ENCODE measurements around the gene MAPK10. TPM values are rescaled to one million over a fixed set of nuclear protein-coding genes. Genes with fewer than 3 reads are reported as not detected.
"Not testable (repeated sequence)": the region's sequence is repeated elsewhere in the genome, so short reads cannot be mapped to it uniquely, and the experiment has no call there.

Gene MAPK10
- total RNA-seq, 1 experiment from 2014 or later: 0.79 TPM

- Histone ChIP-seq H3K4me3 (ENCODE audit: low read depth, low read length) (no peak overlapping the region), H3K27me3 (replicated peaks; ENCODE audit: control insufficient read depth, insufficient read depth, low read length) (no peaks in the 10 kb centered on the region; the same call in 1 of the 2 replicates), H3K4me1 (no peaks in the 10 kb centered on the region), H3K9me3 (no peaks in the 10 kb centered on the region), H3K36me3 (ENCODE audit: control insufficient read depth, insufficient read depth, low read length) (no peaks in the 10 kb centered on the region)
- intact Hi-C loops (cut with micrococcal nuclease; ENCODE audit: unreplicated experiment): no loop called here
- Mint-ChIP-seq H3K36me3 (ENCODE audit: insufficient read depth, unreplicated experiment) (no peaks in the 10 kb centered on the region), H3K27me3 (ENCODE audit: insufficient read depth, unreplicated experiment) (peaks cover 10% of the 10 kb centered on the region), H3K4me1 (ENCODE audit: low read depth, unreplicated experiment) (no peaks in the 10 kb centered on the region), H3K9me3 (ENCODE audit: unreplicated experiment) (no peaks in the 10 kb centered on the region), H3K27ac (ENCODE audit: unreplicated experiment) (no peak overlapping the region), H3K4me3 (ENCODE audit: unreplicated experiment) (no peak overlapping the region)
- no peak for DNase-seq
- BruUV-seq (replicated peaks): no TSS peak
- CTCF ChIA-PET: no interaction called here
- POLR2A ChIA-PET: no interaction called here
- TF ChIP-seq CTCF (IDR thresholded peaks at IDR 0.05; ENCODE audit: insufficient read depth in 1 of 2, low read depth in 1 of 2, low read length in 1 of 2, severe bottlenecking in 1 of 2, unreplicated experiment in 1 of 2): no peak
These were observed 327.3 kb downstream of the MAPK10 start for GRCh38 chr4:86032476-86033022.

- H3K27me3 Mint-ChIP-seq (ENCODE audit: insufficient read depth, unreplicated experiment): peaks cover 10% of the 10 kb centered on the region
- BruUV-seq (replicated peaks): no TSS peak
- ChIA-PET POLR2A (no interaction called here), CTCF (no interaction called here)
- H3K4me1 Mint-ChIP-seq (ENCODE audit: low read depth, unreplicated experiment): no peaks in the 10 kb centered on the region
- H3K9me3 Mint-ChIP-seq (ENCODE audit: unreplicated experiment): no peaks in the 10 kb centered on the region
- no peak overlapping the region for H3K4me3 Mint-ChIP-seq (ENCODE audit: unreplicated experiment)
- no peaks in the 10 kb centered on the region; the same call in 1 of the 2 replicates for H3K27me3 ChIP-seq (replicated peaks; ENCODE audit: control insufficient read depth, insufficient read depth, low read length)
- H3K27ac Mint-ChIP-seq (ENCODE audit: unreplicated experiment): no peak overlapping the region
- H3K9me3 ChIP-seq: no peaks in the 10 kb centered on the region
- no peak for DNase-seq
- H3K36me3 ChIP-seq (ENCODE audit: control insufficient read depth, insufficient read depth, low read length): no peaks in the 10 kb centered on the region
- intact Hi-C loops (cut with micrococcal nuclease; ENCODE audit: unreplicated experiment): no loop called here
- no peak overlapping the region for H3K4me3 ChIP-seq (ENCODE audit: low read depth, low read length)
- no peaks in the 10 kb centered on the region for H3K4me1 ChIP-seq
- TF ChIP-seq CTCF (IDR thresholded peaks at IDR 0.05; ENCODE audit: insufficient read depth in 1 of 2, low read depth in 1 of 2, low read length in 1 of 2, severe bottlenecking in 1 of 2, unreplicated experiment in 1 of 2): no peak
- H3K36me3 Mint-ChIP-seq (ENCODE audit: insufficient read depth, unreplicated experiment): no peaks in the 10 kb centered on the region
These were observed 327.9 kb downstream of the MAPK10 start for GRCh38 chr4:86031927-86032326.

- intact Hi-C loops (cut with micrococcal nuclease; ENCODE audit: unreplicated experiment): no loop called here
- Histone ChIP-seq H3K36me3 (ENCODE audit: control insufficient read depth, insufficient read depth, low read length) (no peaks in the 10 kb centered on the region), H3K9me3 (no peaks in the 10 kb centered on the region), H3K27me3 (replicated peaks; ENCODE audit: control insufficient read depth, insufficient read depth, low read length) (no peaks in the 10 kb centered on the region; the same call in 1 of the 2 replicates), H3K4me1 (no peaks in the 10 kb centered on the region), H3K4me3 (ENCODE audit: low read depth, low read length) (no peak overlapping the region)
- Mint-ChIP-seq H3K4me3 (ENCODE audit: unreplicated experiment) (no peak overlapping the region), H3K36me3 (ENCODE audit: insufficient read depth, unreplicated experiment) (no peaks in the 10 kb centered on the region), H3K9me3 (ENCODE audit: unreplicated experiment) (peaks cover 9% of the 10 kb centered on the region), H3K27me3 (ENCODE audit: insufficient read depth, unreplicated experiment) (peaks cover 4% of the 10 kb centered on the region), H3K27ac (ENCODE audit: unreplicated experiment) (no peak overlapping the region), H3K4me1 (ENCODE audit: low read depth, unreplicated experiment) (no peaks in the 10 kb centered on the region)
- no peak for DNase-seq
- no peak for TF ChIP-seq CTCF (IDR thresholded peaks at IDR 0.05; ENCODE audit: insufficient read depth in 1 of 2, low read depth in 1 of 2, low read length in 1 of 2, severe bottlenecking in 1 of 2, unreplicated experiment in 1 of 2)
- BruUV-seq (replicated peaks): no TSS peak
- ChIA-PET CTCF (no interaction called here), POLR2A (no interaction called here)
These were observed 333.1 kb downstream of the MAPK10 start for GRCh38 chr4:86026720-86027119.

GRCh38 chr4:86021671-86022070 lies 338.2 kb downstream of the MAPK10 start:
- H3K4me1 ChIP-seq; H3K9me3 Mint-ChIP-seq (ENCODE audit: unreplicated experiment); H3K36me3 ChIP-seq (ENCODE audit: control insufficient read depth, insufficient read depth, low read length); H3K27ac Mint-ChIP-seq (ENCODE audit: unreplicated experiment); H3K27me3 ChIP-seq (replicated peaks; ENCODE audit: control insufficient read depth, insufficient read depth, low read length); H3K27me3 Mint-ChIP-seq (ENCODE audit: insufficient read depth, unreplicated experiment); intact Hi-C loops (cut with micrococcal nuclease; ENCODE audit: unreplicated experiment); BruUV-seq (replicated peaks); H3K36me3 Mint-ChIP-seq (ENCODE audit: insufficient read depth, unreplicated experiment); H3K4me3 ChIP-seq (ENCODE audit: low read depth, low read length); H3K9me3 ChIP-seq; CTCF ChIA-PET; POLR2A ChIA-PET; H3K4me3 Mint-ChIP-seq (ENCODE audit: unreplicated experiment); H3K4me1 Mint-ChIP-seq (ENCODE audit: low read depth, unreplicated experiment); DNase-seq: not testable (repeated sequence)
